ENCODE data around the gene ZNF407.

ZNF407 gene

DNA sequence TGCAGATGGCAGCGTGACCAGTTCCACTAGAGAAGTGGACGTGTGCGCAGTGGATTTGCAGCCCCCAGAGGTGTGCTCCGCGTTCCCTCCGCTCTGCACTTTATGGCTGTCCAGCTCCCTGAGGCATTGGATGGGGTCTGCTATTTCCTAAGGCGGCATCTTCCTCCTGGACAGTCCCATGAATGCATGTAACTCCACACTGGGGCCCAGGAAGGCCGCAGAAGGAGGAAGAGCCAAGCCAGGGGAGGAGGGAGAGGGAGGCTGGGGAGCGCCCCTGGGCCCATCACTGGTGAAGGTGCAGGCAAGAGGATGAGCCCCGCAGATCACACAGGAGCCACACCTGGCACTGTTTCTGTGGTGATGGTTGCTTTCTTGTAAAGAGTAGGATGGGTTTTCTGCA, 512.1 kb downstream of the ZNF407 start:
- no peak overlapping the region for H3K27ac Mint-ChIP-seq
- H3K4me1 Mint-ChIP-seq (ENCODE audit: low read depth): no peaks in the 10 kb centered on the region
- intact Hi-C loops (cut with micrococcal nuclease): no loop called here
- no peaks in the 10 kb centered on the region for H3K36me3 Mint-ChIP-seq (ENCODE audit: low read depth)
- no peaks in the 10 kb centered on the region for H3K27me3 Mint-ChIP-seq
- H3K9me3 Mint-ChIP-seq: peaks cover under 1% of the 10 kb centered on the region
- no peak overlapping the region for H3K4me3 Mint-ChIP-seq

GRCh38 chr18:75110311-75110710, 512.6 kb downstream of the ZNF407 start:
- H3K36me3 Mint-ChIP-seq (ENCODE audit: low read depth): no peaks in the 10 kb centered on the region
- intact Hi-C loops (cut with micrococcal nuclease): no loop called here

GRCh38 chr18:75110846-75111415, 513.3 kb downstream of the ZNF407 start:
- no peak overlapping the region for H3K4me3 Mint-ChIP-seq
- H3K27ac Mint-ChIP-seq: no peak overlapping the region
- no peaks in the 10 kb centered on the region for H3K27me3 Mint-ChIP-seq
- no peaks in the 10 kb centered on the region for H3K36me3 Mint-ChIP-seq (ENCODE audit: low read depth)
- intact Hi-C loops (cut with micrococcal nuclease): no loop called here
- no peaks in the 10 kb centered on the region for H3K4me1 Mint-ChIP-seq (ENCODE audit: low read depth)
- H3K9me3 Mint-ChIP-seq: peaks cover 8% of the 10 kb centered on the region

More at GRCh38 chr18:75110311-75110710, 512.6 kb downstream of the ZNF407 start:
- Mint-ChIP-seq H3K27ac (no peak overlapping the region), H3K9me3 (peaks cover 6% of the 10 kb centered on the region), H3K4me1 (ENCODE audit: low read depth) (no peaks in the 10 kb centered on the region), H3K27me3 (no peaks in the 10 kb centered on the region), H3K4me3 (no peak overlapping the region)

DNA sequence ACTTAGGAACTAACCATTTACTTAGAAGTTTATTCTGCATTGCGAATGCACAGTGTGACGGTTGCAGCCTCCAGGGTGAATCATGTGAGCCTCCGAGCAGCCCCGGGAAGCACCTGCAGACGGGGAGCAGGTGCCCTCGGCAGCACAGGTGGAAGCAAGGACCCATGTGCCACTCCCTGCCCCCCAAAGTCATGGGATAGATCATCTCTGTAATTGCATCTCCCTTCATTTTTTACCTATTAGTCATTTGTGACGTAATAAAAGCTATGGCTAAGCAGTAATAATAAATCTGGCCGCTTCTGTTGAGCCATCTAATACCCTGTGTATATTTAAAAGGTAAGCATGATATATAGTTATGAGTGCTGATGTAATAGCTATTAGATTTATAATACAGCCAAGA, 514.1 kb downstream of the ZNF407 start:
- no peak overlapping the region for H3K27ac Mint-ChIP-seq
- no peak overlapping the region for H3K4me3 Mint-ChIP-seq
- intact Hi-C loops (cut with micrococcal nuclease): no loop called here
- peaks cover 8% of the 10 kb centered on the region for H3K9me3 Mint-ChIP-seq
- no peaks in the 10 kb centered on the region for H3K4me1 Mint-ChIP-seq (ENCODE audit: low read depth)
- no peaks in the 10 kb centered on the region for H3K27me3 Mint-ChIP-seq
- H3K36me3 Mint-ChIP-seq (ENCODE audit: low read depth): no peaks in the 10 kb centered on the region

GRCh38 chr18:75112186-75113096, 514.8 kb downstream of the ZNF407 start:
- H3K27me3 Mint-ChIP-seq: no peaks in the 10 kb centered on the region
- no peaks in the 10 kb centered on the region for H3K4me1 Mint-ChIP-seq (ENCODE audit: low read depth)
- H3K36me3 Mint-ChIP-seq (ENCODE audit: low read depth): no peaks in the 10 kb centered on the region
- H3K4me3 Mint-ChIP-seq: no peak overlapping the region
- H3K27ac Mint-ChIP-seq: no peak overlapping the region
- intact Hi-C loops (cut with micrococcal nuclease): no loop called here
- peaks cover 8% of the 10 kb centered on the region for H3K9me3 Mint-ChIP-seq

DNA sequence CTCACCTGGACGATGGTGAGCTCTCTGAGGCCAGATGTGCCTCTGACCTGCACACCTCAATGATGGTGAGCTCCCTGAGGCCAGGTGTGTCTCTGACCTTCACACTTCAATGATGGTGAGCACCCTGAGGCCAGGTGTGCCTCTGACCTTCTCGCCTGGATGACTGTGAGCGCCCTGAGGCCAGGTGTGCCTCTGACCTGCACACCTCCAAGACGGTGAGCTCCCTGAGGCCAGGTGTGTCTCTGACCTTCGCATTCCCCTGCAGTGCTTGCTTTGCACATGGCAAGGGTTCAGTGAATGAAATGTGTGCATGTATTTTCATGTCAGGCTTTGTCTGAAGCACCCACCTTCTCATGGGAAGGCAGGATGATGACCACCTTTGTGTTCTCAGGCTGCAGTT, 515.8 kb downstream of the ZNF407 start:
- peaks cover 8% of the 10 kb centered on the region for H3K9me3 Mint-ChIP-seq
- H3K4me3 Mint-ChIP-seq: no peak overlapping the region
- intact Hi-C loops (cut with micrococcal nuclease): no loop called here
- no peaks in the 10 kb centered on the region for H3K27me3 Mint-ChIP-seq
- no peak overlapping the region for H3K27ac Mint-ChIP-seq
- H3K36me3 Mint-ChIP-seq (ENCODE audit: low read depth): no peaks in the 10 kb centered on the region
- H3K4me1 Mint-ChIP-seq (ENCODE audit: low read depth): no peaks in the 10 kb centered on the region

DNA sequence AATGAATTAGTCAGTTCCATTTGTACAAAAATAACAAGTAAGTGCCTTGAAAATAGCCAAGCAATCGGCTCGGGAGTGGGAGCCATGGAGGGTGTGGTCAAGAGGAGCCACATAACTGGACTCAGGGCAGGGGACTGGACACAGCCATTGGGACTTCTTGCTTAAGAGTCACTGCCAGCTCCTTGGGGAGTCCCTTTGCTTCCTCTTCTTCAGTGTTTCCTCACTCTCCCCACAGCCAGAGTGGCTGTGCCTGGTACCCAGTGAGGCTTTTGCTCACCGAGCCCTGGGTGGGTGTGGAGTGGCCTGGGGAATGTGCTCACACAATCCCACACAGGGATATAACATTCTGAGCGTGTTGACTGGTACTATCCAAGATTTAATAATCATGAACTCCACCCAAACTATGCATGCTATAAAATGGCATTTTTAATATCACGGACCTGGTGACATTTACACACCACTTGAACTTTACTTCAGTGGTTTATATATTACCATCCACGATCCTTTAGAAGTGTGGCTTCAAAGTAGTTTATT, 516.6 kb downstream of the ZNF407 start:
- no peaks in the 10 kb centered on the region for H3K36me3 Mint-ChIP-seq (ENCODE audit: low read depth)
- no peak overlapping the region for H3K4me3 Mint-ChIP-seq
- no peak overlapping the region for H3K27ac Mint-ChIP-seq
- peaks cover 8% of the 10 kb centered on the region for H3K9me3 Mint-ChIP-seq
- intact Hi-C loops (cut with micrococcal nuclease): no loop called here
- no peaks in the 10 kb centered on the region for H3K4me1 Mint-ChIP-seq (ENCODE audit: low read depth)
- no peaks in the 10 kb centered on the region for H3K27me3 Mint-ChIP-seq

Data from dendritic cell treated with granulocyte-macrophage colony-stimulating factor and Interleukin-4, amounts not matched to agents 40 ng/mL and 50 ng/mL, for 4 days (primary cell).